HS-5 (cell line): ENCODE measurements around the gene PCDH15.
"Not testable (repeated sequence)": the region's sequence is repeated elsewhere in the genome, so short reads cannot be mapped to it uniquely, and the experiment has no call there.

Source experiments
- DNase-seq: peaks from one replicate; pipeline ENCODE4 v3.0.0-alpha.2; 2012; ENCODE audit warnings: low read depth

PCDH15 gene

DNA sequence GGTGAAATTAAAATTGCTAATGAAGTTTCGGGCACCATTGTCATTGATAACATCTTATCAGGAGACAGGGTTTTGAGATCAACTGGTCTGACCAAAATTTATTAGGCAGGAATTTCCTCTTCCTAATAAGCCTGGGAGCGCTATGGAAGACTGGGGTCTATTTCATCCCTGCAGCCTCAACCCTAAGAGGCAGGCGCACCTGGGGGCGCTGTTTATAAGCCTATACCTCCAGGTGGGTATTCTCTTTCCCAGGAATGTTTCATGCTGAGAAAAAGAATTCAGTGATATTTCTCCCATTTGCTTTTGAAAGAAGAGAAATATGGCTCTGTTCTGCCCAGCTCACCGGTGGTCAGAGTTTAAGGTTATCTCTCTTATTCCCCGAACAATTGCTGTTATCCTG is 406.4 kb downstream of the PCDH15 start:
- not testable (repeated sequence) for DNase-seq

DNA sequence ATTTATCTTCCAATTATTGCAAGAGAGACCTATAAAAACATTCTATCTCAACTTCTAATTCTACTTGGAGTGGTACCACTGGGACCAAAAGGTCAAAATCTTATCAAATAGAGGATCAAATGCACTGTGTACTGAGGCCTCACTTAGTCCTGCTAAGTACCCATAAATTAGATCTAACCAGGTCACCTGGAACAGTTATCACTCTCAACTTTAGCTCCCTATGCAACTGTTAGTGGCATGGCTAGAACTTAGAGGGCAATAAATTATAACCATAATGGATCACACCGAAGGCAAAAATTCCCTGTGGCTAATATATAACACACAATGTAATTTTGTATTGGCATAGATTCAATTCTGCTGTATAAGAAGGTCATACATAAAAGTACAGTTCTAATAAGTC is 428.9 kb downstream of the PCDH15 start:
- no peak for DNase-seq

DNA sequence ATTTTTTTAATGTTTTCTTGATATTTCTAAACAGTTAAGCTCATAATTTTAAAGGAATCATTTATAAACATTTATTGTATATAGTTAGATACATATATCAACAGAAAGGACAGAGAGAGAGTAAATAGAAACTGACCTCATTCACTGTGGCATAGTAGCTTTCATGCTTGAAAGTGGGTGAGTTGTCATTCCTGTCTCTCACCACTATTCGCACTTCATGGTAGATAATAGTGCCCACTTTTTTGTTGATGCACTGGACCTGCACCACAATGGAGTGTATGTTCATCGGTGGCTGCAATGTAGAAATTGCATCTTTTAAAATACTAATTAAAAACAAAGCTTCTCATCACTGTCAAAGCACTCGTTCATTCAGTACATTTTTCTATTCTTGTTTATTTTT is 432.0 kb downstream of the PCDH15 start:
- DNase-seq, result no peak

DNA sequence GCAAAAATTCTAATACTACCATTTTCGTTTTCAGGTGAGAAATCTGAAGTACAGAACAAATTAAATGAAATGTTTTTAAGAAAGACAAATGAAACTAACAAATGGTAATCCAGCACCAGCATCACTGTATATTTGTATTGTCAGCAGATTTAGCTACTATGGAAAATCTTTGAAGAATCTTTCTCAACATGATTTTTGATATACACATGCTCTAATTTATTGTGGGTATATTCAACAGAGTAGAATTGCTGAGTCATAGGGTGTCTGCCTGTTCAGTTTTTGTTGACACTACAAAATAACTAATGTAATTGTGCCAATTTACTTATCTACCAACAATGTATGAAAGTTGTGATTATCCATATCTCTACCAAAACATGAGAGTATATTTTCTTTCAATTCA is 437.6 kb downstream of the PCDH15 start:
- DNase-seq, result no peak

DNA sequence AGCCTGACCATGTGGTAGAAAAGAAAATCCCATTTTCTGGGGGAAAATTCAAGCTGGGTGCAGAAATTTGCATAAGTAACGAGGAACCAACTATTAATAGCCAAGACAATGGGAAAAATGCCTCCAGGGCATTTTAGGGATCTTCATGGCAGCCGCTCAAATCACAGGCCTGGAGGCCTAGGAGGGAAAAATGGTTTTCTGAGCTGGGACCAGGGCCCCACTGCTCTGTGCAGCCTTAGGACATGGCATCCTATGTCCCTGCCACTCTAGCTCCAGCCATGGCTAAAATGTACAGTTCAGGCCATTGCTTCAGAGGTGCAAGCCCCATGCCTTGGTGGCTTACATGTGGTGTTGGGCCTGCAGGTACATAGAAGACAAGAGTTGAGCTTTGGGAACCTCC is 459.0 kb downstream of the PCDH15 start:
- no peak for DNase-seq

DNA sequence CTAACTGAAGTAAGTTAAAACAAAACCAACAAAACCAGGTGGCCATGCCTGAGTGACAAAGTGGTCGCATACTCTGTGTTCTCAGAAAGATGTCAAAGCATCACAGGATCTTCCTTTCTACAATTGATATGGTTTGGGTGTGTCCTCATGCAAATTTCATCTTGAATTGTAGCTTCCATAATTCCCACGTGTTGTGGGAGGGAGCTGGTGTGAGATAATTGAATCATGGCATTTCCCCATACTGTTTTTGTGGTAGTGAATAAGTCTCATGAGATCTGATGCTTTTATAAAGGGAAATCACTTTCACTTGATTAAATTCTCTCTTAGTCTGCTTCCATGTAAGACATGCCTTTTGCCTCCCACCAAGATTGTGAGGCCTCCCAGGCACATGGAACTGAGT is 465.7 kb downstream of the PCDH15 start:
- DNase-seq, result no peak

DNA sequence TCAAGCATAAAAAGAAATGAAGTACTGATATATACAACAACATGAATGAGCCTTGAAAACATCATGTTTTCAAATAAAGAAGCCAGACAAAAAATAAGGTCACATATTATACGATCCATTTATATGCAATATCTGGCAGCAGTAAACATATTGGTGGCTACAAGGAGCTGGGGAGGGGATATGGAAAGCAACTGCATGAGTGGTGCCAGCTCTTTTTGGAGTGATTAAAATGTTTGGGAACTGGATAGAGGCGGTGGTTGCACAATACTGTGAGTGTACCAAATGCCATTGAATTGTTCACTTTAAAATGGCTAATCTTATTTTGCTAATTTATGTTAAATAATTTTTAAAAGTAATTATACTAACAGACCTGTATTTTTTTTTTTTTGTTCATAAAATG is 481.7 kb downstream of the PCDH15 start:
- no peak for DNase-seq

DNA sequence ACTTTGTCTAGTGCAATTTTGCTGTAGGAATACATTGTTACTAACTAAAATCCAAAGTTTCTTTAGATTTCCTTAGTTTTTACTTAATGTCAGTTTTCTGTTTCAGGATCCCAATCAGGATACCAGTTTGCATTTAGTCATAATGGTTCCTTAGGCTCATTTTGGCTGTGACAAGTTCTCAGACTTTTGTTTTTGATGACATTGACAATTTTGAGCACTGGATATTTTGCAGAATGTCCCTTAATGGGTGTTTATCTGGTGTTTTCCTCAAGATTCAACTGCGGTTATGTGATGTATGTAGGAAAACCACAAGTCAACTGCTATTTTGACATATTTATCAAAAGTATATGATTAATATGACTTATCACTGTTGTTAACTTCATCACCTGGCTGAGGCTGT is 482.6 kb downstream of the PCDH15 start:
- DNase-seq, result no peak

DNA sequence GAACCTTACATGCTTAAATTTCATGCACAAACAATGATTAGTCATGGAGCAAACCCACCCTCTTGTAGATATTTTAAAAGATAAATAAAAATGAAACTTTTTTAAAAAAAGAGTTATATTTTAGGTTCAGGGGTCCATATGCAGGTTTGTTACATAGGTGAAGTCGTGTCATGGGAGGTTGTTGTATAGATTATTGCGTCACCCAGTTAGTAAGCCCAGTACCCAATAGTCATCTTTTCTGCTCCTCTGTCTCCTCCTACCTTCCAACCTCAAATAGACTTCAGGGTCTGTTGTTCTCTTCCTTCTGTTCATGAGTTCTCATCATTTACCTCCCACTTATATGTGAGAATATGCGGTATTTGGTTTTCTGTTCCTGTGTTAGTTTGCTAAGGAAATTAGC is 486.6 kb downstream of the PCDH15 start:
- DNase-seq, result no peak

DNA sequence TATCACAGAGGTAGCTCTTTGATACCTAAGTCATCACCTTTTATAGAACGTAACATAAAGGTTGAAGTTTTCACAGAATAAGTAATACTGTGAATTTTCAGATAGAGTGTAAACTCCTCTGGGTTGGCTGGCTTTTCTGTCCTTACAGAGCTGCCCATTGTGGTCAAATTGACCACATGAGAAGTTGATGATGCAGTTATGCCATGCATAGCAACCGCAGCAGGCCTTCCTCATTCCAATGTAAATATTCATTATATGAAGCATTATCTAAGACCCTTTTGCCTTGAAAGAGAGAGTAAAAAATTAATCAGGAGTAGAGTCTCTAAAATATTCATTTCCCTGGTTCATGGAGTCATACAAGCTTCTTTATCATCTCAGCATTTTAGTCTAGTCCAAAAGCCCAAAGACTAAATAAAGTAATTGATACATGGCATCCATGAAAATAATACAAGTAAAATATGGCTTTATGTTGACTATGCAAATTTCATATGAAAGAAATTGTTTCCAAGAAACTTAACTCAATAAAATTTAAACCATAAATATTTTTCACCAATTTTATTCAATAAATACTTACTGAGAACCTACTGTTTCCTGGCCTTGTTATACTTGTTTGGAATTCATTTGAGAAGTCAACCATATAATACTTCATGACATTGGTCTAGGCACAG is 516.4 kb downstream of the PCDH15 start:
- peak; percentile 51 for DNase-seq

DNA sequence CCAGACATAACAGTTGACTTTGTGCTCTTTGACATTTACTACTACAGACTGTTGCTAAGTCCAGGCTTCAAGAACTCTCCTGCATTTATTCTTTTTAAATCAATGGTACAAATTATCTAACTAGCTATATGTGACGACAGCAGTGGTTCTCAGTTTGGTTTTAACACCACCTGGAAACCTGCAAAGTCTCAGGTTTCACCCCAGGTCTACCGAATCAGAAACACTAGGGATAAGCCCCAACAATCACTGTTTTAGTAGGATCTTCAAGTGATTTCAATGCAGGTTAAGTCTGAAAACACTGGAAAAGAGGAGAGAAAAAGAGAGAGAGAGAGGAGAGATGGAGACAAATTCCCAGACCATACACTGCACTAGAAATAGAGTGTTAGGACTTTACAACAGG is 519.0 kb downstream of the PCDH15 start:
- DNase-seq, result no peak

DNA sequence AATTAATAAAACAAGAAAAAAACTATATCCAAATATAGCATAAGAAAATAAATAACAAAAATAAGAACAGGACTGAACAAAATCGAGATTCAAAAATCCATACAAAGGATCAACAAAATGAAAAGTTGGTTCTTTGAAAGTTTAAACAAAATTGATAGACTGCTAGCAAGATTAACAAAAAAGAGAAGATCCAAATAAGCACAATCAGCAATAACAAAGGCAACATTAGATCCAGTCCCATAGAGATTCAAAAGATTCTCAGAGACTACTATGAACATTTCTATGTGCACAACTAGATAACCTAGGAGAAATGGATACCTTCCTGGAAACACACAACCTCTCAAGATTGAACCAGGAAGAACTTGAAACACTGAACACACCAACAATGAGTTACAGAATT is 534.6 kb downstream of the PCDH15 start:
- DNase-seq, result no peak

DNA sequence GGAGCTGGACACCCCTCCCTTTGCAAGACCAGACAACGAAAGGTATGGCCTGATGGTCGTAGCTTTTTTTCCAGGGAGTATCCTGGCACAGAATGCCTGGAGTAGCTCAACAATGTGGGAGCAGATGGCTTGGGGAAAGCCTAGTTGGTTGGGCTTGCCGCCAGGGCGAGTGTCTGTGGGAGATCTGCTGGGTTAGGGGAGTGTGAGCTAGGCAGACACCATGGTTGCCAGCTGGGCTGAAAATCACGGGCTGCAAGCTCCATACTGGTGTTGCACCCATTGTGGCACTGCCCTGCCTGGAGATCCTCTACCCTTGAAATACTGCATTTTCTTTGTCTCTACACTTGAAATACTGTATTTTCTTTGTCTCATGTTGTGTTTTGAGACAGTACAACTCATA is 538.3 kb downstream of the PCDH15 start:
- no peak for DNase-seq

DNA sequence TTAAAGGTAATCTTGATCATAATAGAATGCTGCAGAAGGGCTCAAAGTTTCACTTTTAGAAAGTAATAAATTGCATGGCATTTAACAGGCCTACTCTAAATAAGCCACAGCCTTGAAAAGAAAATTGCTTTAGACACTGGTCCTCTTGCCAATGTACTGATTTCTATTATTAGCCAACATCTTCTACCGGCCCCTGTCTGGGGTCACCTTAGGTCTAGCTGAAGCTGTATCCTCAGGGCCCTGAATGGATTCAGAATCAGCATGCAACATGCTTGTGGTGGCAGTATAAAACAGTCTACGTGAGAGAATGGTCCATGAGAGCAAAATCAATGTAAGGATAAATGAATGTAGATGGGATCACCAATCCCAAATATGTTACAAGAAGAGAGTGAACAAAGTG is 541.9 kb downstream of the PCDH15 start:
- DNase-seq, result no peak

DNA sequence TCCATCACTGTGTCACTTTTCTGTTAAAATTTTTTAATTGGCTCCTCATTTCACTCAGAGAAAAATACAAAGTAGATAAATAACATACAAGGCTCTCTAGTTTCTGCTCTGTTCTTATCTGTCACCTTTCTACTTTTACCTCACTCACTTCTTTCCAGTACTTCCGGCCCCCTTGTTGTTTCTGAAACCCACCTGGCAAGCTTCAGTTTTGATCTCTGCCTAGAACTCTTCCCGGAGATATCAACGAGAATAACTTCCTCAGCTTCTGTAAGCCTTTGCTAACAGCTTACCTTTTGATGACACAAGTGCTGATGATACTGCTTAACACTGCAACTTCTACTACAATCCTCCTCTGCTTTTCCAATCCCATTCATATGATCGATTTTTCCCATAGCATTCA is 566.2 kb downstream of the PCDH15 start:
- DNase-seq, result no peak

DNA sequence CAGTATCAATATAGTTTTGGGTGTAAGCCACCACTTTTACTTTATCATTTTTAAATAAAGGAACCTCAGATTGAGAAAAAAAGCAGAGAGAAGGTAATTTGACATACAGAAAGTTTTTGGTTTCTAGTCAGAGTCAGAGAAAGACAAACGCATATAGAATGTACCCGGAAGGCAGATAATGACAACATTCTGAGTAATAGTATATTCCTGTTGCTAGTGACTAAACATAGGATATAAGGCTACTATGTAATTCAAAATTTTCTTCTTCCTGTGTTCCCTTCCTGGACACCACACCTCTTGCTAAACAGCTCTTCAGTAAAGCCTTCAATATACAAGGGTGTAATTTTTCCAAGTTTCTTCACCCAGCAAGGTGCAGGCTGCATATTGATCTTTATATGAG is 597.6 kb downstream of the PCDH15 start:
- DNase-seq, result no peak

DNA sequence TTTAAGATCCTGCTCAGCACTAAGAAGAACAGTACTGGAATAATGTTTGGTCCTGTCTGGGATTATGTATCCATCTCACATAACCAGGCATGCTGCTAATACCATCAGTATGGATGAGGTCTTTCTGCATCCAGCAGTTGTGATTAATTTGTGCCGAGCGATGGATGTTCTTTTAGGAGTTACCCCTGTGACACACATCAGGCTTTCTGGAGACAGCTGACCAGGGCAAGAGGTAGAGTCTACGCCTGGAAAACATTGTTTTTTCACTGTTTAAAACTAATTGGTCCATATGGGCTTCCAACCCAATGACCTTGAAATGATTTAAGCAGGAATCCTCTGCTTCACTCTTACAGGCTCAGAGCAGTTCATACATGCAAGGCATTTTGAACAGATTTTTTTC is 603.0 kb downstream of the PCDH15 start:
- no peak for DNase-seq

DNA sequence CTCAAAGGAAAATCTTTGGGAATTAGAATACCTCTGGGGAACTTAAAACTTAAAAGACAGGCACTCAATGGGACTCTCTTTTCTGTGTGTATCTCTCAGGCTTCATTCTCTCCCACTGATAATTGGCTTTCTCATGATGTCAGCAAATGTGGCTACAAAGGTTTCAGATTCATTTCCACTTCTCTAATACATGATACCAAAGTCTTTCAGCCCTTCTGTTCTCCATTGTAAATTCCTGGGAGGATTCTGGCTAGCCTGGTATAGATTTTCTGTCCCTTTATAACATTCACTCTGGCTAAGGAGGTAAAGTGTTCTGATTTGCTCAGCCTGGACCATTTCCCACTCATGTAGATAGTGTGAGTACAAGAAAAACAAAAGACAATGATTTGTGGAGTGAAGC is 606.2 kb downstream of the PCDH15 start:
- DNase-seq, result no peak

DNA sequence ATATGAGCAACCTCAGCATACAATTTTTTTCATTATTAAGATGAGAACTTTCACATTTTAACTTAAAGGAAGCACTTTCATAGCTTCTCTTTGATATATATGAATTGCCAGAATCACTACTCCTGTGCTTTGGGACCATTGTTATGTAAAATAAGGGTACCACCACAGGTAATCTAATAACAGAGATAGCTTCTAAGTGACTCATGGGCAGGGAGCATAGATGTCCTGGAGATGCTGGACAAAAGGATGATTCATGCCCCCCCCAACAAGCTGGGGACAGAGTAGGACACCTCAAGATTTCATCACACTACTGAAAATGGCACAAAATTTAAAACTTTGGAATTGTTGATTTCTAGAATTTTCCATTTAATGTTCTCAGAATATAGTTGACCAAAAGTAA is 641.1 kb downstream of the PCDH15 start:
- no peak for DNase-seq

DNA sequence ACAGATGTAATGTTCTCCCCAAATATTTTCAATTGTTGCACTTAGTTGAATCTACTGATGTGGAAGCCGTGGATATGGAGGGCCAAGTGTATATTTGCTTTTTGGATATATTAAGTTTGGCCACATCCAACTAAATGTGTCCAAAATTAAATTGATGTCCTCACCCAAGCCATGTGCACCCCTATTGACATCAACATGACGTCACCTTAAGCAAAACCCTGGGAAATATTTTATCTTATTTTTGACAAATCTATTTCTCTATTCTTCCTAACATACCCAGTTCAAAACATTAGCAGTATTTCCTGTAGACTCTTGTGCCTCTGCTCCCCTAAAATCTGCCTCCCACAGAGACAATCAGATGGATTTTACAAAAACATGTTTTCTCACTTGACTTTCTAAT is 652.5 kb downstream of the PCDH15 start:
- DNase-seq, result no peak

DNA sequence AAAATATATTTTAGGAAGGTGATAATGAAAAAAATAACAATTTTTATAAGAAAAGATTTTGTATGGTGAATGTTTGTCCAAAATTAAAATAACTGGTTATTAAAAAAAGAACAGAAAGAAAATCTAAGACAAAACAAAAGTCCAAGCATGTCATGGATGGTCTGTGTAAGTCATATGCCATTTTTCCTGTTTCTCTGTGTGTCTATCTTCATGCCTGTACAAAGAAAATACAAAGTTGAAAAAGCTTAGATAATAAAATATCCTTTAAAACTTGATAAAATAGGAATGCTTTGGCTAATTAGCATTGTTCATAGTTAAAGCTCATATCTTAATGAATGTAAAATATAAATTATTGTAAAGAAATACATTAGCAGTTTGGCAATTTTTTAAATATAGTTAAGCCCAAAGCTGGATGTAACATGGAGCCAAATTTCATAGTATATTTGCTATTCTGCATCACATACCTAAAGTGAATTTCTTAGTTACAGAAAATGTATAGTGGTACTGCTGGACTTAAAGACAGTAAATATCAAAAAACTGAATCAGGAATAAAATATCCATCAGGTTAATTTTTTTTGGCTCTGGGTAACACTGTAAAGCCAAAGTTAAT is 661.1 kb downstream of the PCDH15 start:
- no peak for DNase-seq

DNA sequence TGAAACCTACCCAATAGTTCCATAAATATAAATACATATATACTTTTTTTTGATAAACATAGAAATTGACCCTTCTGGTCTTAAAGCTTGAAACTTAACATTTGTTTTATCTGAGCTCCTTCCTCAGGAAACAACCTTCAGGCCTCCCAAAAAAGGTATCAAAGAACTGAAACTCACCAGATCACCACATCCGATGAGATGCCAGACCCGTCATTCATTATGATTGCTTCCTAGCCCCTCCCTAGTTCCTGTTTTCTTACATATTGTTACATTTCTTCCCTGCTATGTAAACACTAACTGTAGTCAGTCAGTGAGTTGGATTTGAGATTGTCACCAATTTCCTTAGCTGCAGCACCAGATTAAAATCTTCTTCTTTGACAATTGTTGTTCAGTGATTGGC is 663.6 kb downstream of the PCDH15 start:
- DNase-seq, result no peak

DNA sequence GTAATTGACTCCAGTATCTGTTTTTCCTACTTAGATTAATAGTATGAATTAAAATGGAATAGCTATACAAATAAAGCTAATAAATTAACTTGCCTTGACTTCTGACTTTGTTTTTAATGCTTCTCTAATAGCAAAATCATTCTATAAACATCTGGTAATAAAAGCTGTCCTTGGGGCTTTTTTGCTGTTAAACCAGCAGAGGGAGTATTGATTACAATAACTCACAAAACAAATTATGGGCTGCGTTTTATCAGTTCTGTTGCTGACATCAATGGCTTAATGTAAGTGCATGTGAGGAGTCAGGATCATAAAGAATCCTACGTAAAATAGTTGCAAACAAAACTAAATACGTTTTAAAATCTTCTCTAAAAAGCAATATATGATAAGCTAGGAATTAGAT is 667.8 kb downstream of the PCDH15 start:
- DNase-seq, result no peak

DNA sequence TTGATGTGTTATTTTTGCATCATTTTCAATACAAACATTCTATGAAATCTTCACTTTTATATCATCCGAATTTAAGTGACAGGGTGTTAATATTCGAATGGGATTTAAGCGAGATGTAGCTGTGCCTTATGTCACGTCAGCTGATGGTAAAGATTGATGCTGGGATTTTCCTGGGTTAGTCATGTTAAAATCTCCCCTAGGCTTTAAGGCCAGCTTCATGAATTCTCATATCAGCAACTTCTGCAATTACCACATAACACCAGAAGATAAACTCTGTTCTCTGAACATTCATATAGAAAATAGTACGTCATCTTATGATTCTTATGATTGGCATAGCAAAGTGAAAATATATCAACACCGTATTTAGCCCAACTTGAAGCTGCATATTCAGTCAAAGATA is 669.2 kb downstream of the PCDH15 start:
- no peak for DNase-seq
